Fibroblast of peridontal ligament (primary cell): ENCODE data around the gene TRIO.

Source experiments
- DNase-seq: peaks from one replicate; pipeline ENCODE4 v3.0.0-alpha.2; 2010; ENCODE audit errors: extremely low read depth

The TRIO gene

GRCh38 chr5:14325369-14325768, 182.2 kb downstream of the TRIO start:
- no peak for DNase-seq

GRCh38 chr5:14326035-14326903, 183.1 kb downstream of the TRIO start:
- no peak for DNase-seq

- DNase-seq, result no peak
Observed at GRCh38 chr5:14327624-14328023, 184.5 kb downstream of the TRIO start.

- DNase-seq, result no peak
Observed at GRCh38 chr5:14328144-14328543, 185.0 kb downstream of the TRIO start.

- DNase-seq, result no peak
Observed at GRCh38 chr5:14330291-14330690, 187.1 kb downstream of the TRIO start.

- DNase-seq, result no peak
Observed at GRCh38 chr5:14330729-14331385, 187.7 kb downstream of the TRIO start.

GRCh38 chr5:14331386-14331781, 188.2 kb downstream of the TRIO start:
- peak; percentile 42 for DNase-seq

GRCh38 chr5:14332038-14332631, 189.0 kb downstream of the TRIO start:
- no peak for DNase-seq

- DNase-seq, result no peak
Observed at GRCh38 chr5:14332746-14333145, 189.6 kb downstream of the TRIO start.

GRCh38 chr5:14337593-14337992, 194.5 kb downstream of the TRIO start:
- DNase-seq, result no peak

- DNase-seq, result no peak
Observed at GRCh38 chr5:14339468-14339867, 196.3 kb downstream of the TRIO start.

- DNase-seq, result no peak
Observed at GRCh38 chr5:14341571-14342230, 198.6 kb downstream of the TRIO start.

GRCh38 chr5:14342306-14342705, 199.2 kb downstream of the TRIO start:
- DNase-seq, result no peak

GRCh38 chr5:14343376-14343775, 200.2 kb downstream of the TRIO start:
- no peak for DNase-seq

GRCh38 chr5:14347522-14347921, 204.4 kb downstream of the TRIO start:
- no peak for DNase-seq

- peak; percentile 62 for DNase-seq
Observed at GRCh38 chr5:14348142-14348541, 205.0 kb downstream of the TRIO start.

GRCh38 chr5:14349029-14349428, 205.9 kb downstream of the TRIO start:
- no peak for DNase-seq

GRCh38 chr5:14351086-14351661, 208.0 kb downstream of the TRIO start:
- DNase-seq, result no peak

- peak; percentile 66 for DNase-seq
Observed at GRCh38 chr5:14351845-14352712, 208.9 kb downstream of the TRIO start.

- DNase-seq, result no peak
Observed at GRCh38 chr5:14353726-14354474, 210.8 kb downstream of the TRIO start.
